Tibial artery (tissue), 4 donors: ENCODE data around the gene PRAMEF20.
"Not testable (repeated sequence)": the region's sequence is repeated elsewhere in the genome, so short reads cannot be mapped to it uniquely, and the experiment has no call there.

Source experiments
- DNase-seq, 2 donors: peaks; one replicate each; pipeline ENCODE4 v3.0.0-alpha.2; 2019
- H3K27ac ChIP-seq, 2 donors: fragments of 200-600 bp; sonication (generic) in 1 of 2; 1 replicate in 1 of 2; 2 replicates in 1 of 2; pipeline ENCODE4 v1.5.1; 2018 to 2019; ENCODE audit warnings: mild to moderate bottlenecking in 1 of 2
- H3K27me3 ChIP-seq, 2 donors: fragments of 200-600 bp; sonication (generic) in 1 of 2; one replicate each; pipeline versions ENCODE4 v1.5.1 to v1.6.0; 2016 to 2019
- H3K36me3 ChIP-seq, 3 donors: fragments of 200-600 bp; sonication (generic) in 2 of 3; one replicate each; pipeline ENCODE4 v1.5.1; 2016 to 2019; ENCODE audit warnings: mild to moderate bottlenecking in 2 of 3
- H3K4me1 ChIP-seq, 4 donors: fragments of 200-600 bp; sonication (generic) in 2 of 4; 1 replicate in 3 of 4; 2 replicates in 1 of 4; pipeline ENCODE4 v1.5.1; 2016 to 2019
- H3K4me3 ChIP-seq, 2 donors: fragments of 200-600 bp; sonication (generic) in 1 of 2; 1 replicate in 1 of 2; 2 replicates in 1 of 2; pipeline ENCODE4 v1.5.1; 2018 to 2019; ENCODE audit warnings: mild to moderate bottlenecking in 2 of 2
- H3K9me3 ChIP-seq, 3 donors: fragments of 200-600 bp; sonication (generic) in 1 of 3; one replicate each; pipeline ENCODE4 v1.5.1; 2016 to 2019
- intact Hi-C: fragments of 100-400 bp; cut with DNase I; formaldehyde crosslinking; loops from one replicate; pipeline ENCODE4 v1.15.0; 2023; ENCODE audit warnings: low total_unique reads
- TF ChIP-seq, protein P1 (sequence below), 2 experiments: fragments of 200-600 bp in 1 of 2; fragments of 450-650 bp in 1 of 2; IDR thresholded peaks; one replicate each; pipeline ENCODE4 v1.5.1; 2017 to 2019; ENCODE audit warnings: antibody characterized with exemption in 2 of 2, mild to moderate bottlenecking in 1 of 2, moderate library complexity in 1 of 2

Gene PRAMEF20

DNA sequence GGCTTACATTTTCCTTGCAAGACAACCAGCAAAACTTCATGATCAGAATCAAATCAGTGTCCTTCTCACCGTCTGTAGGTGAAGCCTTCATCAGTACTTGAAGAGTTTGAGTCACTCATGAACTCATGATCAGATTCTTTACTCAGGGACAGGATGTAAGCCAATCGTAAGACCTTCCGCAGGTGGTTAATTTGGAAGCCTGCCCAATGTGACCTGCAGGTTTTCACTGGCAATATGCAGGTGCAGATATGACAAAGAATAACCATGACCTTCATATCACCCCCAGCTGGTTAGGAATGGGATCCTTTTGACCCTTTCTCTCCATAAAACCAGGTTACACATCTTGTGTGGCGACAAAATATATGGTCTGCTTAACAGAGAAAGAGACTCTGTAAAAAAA, 2.4 kb upstream of the PRAMEF20 start:
- intact Hi-C loops, result no loop called here
- no peak for DNase-seq
- Histone ChIP-seq H3K9me3 (peaks cover 0 to 13% (median 0%) of the 10 kb centered on the region in 3 donors), H3K27me3 (no peaks in the 10 kb centered on the region), H3K4me1 (no peaks in the 10 kb centered on the region), H3K4me3 (no peak overlapping the region), H3K36me3 (no peaks in the 10 kb centered on the region), H3K27ac (no peak overlapping the region)
- TF ChIP-seq, protein P1, sequence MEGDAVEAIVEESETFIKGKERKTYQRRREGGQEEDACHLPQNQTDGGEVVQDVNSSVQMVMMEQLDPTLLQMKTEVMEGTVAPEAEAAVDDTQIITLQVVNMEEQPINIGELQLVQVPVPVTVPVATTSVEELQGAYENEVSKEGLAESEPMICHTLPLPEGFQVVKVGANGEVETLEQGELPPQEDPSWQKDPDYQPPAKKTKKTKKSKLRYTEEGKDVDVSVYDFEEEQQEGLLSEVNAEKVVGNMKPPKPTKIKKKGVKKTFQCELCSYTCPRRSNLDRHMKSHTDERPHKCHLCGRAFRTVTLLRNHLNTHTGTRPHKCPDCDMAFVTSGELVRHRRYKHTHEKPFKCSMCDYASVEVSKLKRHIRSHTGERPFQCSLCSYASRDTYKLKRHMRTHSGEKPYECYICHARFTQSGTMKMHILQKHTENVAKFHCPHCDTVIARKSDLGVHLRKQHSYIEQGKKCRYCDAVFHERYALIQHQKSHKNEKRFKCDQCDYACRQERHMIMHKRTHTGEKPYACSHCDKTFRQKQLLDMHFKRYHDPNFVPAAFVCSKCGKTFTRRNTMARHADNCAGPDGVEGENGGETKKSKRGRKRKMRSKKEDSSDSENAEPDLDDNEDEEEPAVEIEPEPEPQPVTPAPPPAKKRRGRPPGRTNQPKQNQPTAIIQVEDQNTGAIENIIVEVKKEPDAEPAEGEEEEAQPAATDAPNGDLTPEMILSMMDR (IDR thresholded peaks at IDR 0.05), result no peak

DNA sequence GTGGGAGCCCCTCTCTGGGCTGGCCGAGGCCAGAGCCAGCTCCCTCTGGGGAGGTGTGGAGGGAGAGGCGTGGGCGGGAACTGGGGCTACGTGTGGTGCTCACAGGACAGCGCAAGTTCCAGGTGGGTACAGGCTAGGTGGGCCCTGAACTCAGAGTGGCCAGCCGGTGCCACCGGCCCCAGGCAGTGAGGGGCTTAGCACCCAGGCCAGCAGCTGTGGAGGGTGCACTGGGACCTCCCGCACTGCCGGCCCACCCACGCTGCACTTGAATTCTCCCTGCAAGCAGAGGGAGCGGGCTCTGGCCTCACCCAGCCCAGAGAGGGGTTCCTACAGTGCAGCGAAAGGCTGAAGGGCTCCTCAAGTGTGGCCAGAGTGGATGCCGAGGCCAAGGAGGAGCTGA, 20.2 kb downstream of the PRAMEF20 start:
- intact Hi-C loops, result no loop called here
- peaks cover 0 to 9% (median 0%) of the 10 kb centered on the region in 3 donors for H3K9me3 ChIP-seq
- no peak overlapping the region for H3K27ac ChIP-seq
- peaks cover 0 to 21% of the 10 kb centered on the region in 2 donors for H3K27me3 ChIP-seq
- TF ChIP-seq, protein P1 (IDR thresholded peaks at IDR 0.05), result no peak
- H3K4me3 ChIP-seq, result no peak overlapping the region
- no peak for DNase-seq
- no peaks in the 10 kb centered on the region for H3K36me3 ChIP-seq
- H3K4me1 ChIP-seq, result no peaks in the 10 kb centered on the region

DNA sequence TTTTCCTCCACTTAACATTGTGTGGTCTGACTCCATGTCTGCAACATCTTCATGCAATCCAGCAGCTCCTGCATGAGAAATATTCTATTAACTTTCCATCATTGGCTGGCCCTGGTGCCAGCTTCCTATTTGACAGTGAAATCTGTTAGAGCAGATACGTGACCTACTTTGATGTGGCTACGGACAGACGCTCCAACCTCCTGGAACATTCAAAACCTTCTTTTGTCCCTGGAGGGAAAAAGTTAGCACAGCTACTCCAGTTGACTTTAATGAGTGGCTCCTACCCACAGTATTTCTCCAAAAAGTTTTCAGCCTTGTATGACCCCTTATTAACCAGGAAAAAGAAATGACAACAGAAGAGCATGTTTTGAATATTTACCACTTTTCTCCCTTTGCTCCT, 22.0 kb downstream of the PRAMEF20 start:
- intact Hi-C loops, result no loop called here
- Histone ChIP-seq H3K9me3 (peaks cover 0 to 9% (median 0%) of the 10 kb centered on the region in 3 donors), H3K4me3 (no peak overlapping the region), H3K36me3 (no peaks in the 10 kb centered on the region), H3K27me3 (peaks cover 0 to 31% of the 10 kb centered on the region in 2 donors), H3K27ac (no peak overlapping the region), H3K4me1 (no peaks in the 10 kb centered on the region)
- no peak for DNase-seq
- TF ChIP-seq, protein P1 (IDR thresholded peaks at IDR 0.05), result no peak

DNA sequence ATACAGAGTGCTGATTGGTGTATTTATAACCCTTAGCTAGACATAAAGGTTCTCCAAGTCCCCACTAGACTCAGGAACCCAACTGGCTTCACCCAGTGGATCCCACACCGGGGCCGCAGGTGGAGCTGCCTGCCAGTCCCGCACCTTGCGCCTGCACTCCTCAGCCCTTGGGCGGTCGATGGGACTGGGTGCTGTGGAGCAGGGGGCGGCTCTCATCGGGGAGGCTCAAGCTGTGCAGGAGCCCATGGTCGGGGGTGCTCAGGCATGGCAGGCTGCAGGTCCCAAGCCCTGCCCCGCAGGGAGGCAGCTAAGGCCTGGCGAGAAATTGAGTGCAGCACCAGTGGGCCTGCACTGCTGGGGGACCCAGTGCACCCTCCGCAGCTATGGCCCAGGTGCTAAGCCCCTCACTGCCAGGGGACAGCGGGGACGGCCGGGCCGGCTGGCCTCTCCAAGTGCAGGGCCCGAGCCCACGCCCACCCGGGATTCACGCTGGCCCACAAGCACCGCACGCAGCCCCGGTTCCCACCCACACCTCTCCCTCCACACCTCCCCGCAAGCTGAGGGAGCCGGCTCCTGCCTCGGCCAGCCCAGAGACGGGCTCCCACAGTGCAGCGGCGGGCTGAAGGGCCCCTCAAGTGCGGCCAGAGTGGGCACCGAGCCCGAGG, 23.6 kb downstream of the PRAMEF20 start:
- H3K27ac ChIP-seq, intact Hi-C loops, H3K36me3 ChIP-seq, DNase-seq, H3K4me1 ChIP-seq, H3K9me3 ChIP-seq, H3K4me3 ChIP-seq: not testable (repeated sequence)
- peaks cover 0 to 28% of the 10 kb centered on the region in 2 donors for H3K27me3 ChIP-seq

DNA sequence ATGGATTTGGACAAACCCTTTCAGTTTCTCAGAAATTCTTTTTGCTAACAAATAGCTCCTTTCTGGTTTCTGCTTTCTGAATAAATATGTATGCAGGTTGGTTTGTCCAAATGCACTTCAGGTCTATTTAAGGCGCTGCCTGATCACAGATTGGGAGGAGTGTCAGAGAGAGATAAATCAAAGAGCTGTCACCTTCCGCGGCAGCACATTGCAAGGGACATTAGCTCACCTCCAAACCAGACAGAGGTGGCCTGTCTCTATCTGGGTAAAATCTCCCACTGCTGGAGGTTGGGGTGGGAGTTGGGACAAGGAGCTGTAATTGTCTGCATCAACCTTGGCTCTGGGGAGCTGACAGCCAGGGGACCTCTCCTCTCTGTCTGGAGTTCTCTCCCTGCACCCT, 25.2 kb downstream of the PRAMEF20 start:
- DNase-seq, result no peak
- Histone ChIP-seq H3K9me3 (peaks cover 0 to 7% (median 0%) of the 10 kb centered on the region in 3 donors), H3K36me3 (no peaks in the 10 kb centered on the region), H3K4me3 (no peak overlapping the region), H3K27ac (no peak overlapping the region), H3K4me1 (no peaks in the 10 kb centered on the region), H3K27me3 (peaks cover 0 to 24% of the 10 kb centered on the region in 2 donors)
- TF ChIP-seq, protein P1 (IDR thresholded peaks at IDR 0.05), result no peak
- intact Hi-C loops, result no loop called here

DNA sequence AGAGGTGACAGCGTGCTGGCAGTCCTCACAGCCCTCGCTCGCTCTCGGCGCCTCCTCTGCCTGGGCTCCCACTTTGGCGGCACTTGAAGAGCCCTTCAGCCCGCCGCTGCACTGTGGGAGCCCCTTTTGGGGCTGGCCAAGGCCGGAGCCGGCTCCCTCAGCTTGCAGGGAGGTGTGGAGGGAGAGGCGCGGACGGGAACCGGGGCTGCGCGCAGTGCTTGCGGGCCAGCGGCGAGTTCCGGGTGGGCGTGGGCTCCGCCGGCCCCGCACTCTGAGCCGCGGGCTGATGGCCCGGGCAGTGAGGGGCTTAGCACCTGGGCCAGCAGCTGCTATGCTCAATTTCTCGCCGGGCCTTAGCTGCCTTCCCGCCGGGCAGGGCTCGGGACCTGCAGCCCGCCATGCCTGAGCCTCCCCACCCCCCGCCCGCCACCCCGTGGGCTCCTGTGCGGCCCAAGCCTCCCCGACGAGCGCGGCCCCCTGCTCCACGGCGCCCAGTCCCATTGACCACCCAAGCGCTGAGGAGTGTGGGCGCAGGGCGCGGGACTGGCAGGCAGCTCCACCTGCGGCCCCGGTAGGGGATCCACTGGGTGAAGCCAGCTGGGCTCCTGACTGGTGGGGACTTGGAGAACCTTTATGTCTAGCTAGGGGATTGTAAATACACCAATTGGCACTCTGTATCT, 29.0 kb downstream of the PRAMEF20 start:
- H3K27me3 ChIP-seq, result peaks cover 0 to 12% of the 10 kb centered on the region in 2 donors
- DNase-seq, intact Hi-C loops, H3K9me3 ChIP-seq, H3K27ac ChIP-seq, H3K4me3 ChIP-seq, H3K4me1 ChIP-seq, H3K36me3 ChIP-seq: not testable (repeated sequence)
